K562 (cell line): ENCODE measurements around the gene TBX3. TPM values are rescaled to one million over a fixed set of nuclear protein-coding genes. Genes with fewer than 3 reads are reported as not detected.
A peak's percentile ranks its signal among the peaks of the same experiment; 100 is the strongest.

Experiments used
- ATAC-seq: fragments of 200-7000 bp; cut with Tn5 transposase; 3 replicates; pipeline ENCODE4 v1.9.1; 2020; ENCODE audit warnings: moderate library complexity
- BruUV-seq: library from RNA; stranded (reverse); fragments of 400-500 nt; replicated peaks from 2 replicates; lab custom pipeline; 2021; lab: Mats Ljungman, UMichigan
- CTCF ChIA-PET: fragments of 300-600 bp; formaldehyde crosslinking; extraction: SDS; loops from one replicate; lab custom pipeline; 2021; ENCODE audit warnings: low intra/inter-chr PET ratio; lab: Yijun Ruan, JAX
- POLR2A ChIA-PET: fragments of 300-600, 350-650 bp; sonication (Branson Sonifier 250); formaldehyde crosslinking; extraction: SDS; loops from one replicate; lab custom pipeline; 2021; ENCODE audit warnings: antibody characterized with exemption, inconsistent platforms; lab: Yijun Ruan, JAX
- DNase-seq, 4 experiments: peaks; one replicate each; pipeline versions ENCODE4 v3.0.0 to v3.0.0-alpha.2; 2011 to 2018; ENCODE audit warnings: low spot score in 3 of 4, mixed read lengths in 3 of 4; ENCODE audit errors: extremely low read depth in 1 of 4
- FAIRE-seq: peaks from 2 replicates; lab custom pipeline; 2011; peaks lifted over from hg19 to GRCh38; lab: Jason Lieb, UNC
- H2AFZ ChIP-seq: 2 replicates; pipeline ENCODE4 v1.6.0; 2011; ENCODE audit warnings: low read depth, low read length, control low read depth, inconsistent platforms
- H3K27ac ChIP-seq: fragments of 200-600 bp; 3 replicates; pipeline ENCODE4 v1.8.0; 2011; ENCODE audit warnings: low read depth, mild to moderate bottlenecking, control low read depth, inconsistent platforms, low read length, moderate library complexity, mixed read lengths; ENCODE audit errors: extremely low read depth
- H3K27me3 ChIP-seq, 2 experiments: fragments of 300-600 bp in 1 of 2; 2 replicates in 1 of 2; 3 replicates in 1 of 2; pipeline versions ENCODE4 v1.6.0 to v1.8.0; 2011; ENCODE audit warnings: inconsistent platforms in 2 of 2, low read length in 2 of 2, mild to moderate bottlenecking in 1 of 2, mixed read lengths in 1 of 2, moderate library complexity in 1 of 2; ENCODE audit not compliant: control insufficient read depth in 2 of 2, insufficient read depth in 2 of 2
- H3K36me3 ChIP-seq: fragments of 300-600 bp; 3 replicates; pipeline ENCODE4 v1.8.0; 2011; ENCODE audit warnings: mild to moderate bottlenecking, low read length, inconsistent platforms; ENCODE audit not compliant: control insufficient read depth, insufficient read depth
- H3K4me1 ChIP-seq, 2 experiments: fragments of 200-600 bp in 1 of 2; replicated peaks in 1 of 2; 2 replicates in 1 of 2; 3 replicates in 1 of 2; pipeline versions ENCODE4 v1.5.1 to v1.8.0; 2011; ENCODE audit warnings: inconsistent platforms in 2 of 2, low read length in 2 of 2, mild to moderate bottlenecking in 1 of 2, mixed read lengths in 1 of 2, moderate library complexity in 1 of 2; ENCODE audit not compliant: control insufficient read depth in 2 of 2, insufficient read depth in 2 of 2
- H3K4me2 ChIP-seq: 2 replicates; pipeline ENCODE4 v1.6.1; 2011; ENCODE audit warnings: low read length, control low read depth, inconsistent platforms, mixed read lengths; ENCODE audit not compliant: insufficient read depth
- H3K4me3 ChIP-seq: fragments of 200-600 bp; sonication (generic), shearing (Covaris generic); 2 replicates; pipeline ENCODE4 v1.5.1; 2016; ENCODE audit warnings: control low read depth, inconsistent platforms
- H3K79me2 ChIP-seq: fragments of 200-600 bp; 3 replicates; pipeline ENCODE4 v1.8.0; 2011; ENCODE audit warnings: low read length, inconsistent platforms; ENCODE audit not compliant: control insufficient read depth, insufficient read depth
- H3K9ac ChIP-seq, 2 experiments: 2 replicates each; pipeline versions ENCODE4 v1.6.0 to v1.6.1; 2011; ENCODE audit warnings: low read depth in 2 of 2, low read length in 2 of 2, control low read depth in 1 of 2, inconsistent platforms in 1 of 2, mild to moderate bottlenecking in 1 of 2, mixed read lengths in 1 of 2; ENCODE audit not compliant: insufficient read depth in 1 of 2
- H3K9me1 ChIP-seq: one replicate; pipeline ENCODE4 v1.6.0; 2011; ENCODE audit warnings: inconsistent platforms, mild to moderate bottlenecking, low read length, moderate library complexity; ENCODE audit not compliant: control insufficient read depth, insufficient read depth
- H3K9me3 ChIP-seq: replicated peaks from 2 replicates; pipeline ENCODE4 v1.5.1; 2011; ENCODE audit warnings: low read depth, low read length, inconsistent platforms; ENCODE audit not compliant: control insufficient read depth, insufficient read depth
- H4K20me1 ChIP-seq: replicated peaks from 2 replicates; pipeline ENCODE4 v1.6.1; 2011; ENCODE audit warnings: low read length, inconsistent platforms, mixed read lengths; ENCODE audit not compliant: control insufficient read depth, insufficient read depth
- GTF2F1 ChIP-seq: IDR thresholded peaks from 2 replicates; pipeline ENCODE4 v1.6.1; 2011; ENCODE audit warnings: low read depth, low read length, improper control_type of control experiment
- MCM2 ChIP-seq: fragments of 450-650 bp; IDR thresholded peaks from 2 replicates; pipeline ENCODE4 v1.6.1; 2017; ENCODE audit warnings: low read depth, mild to moderate bottlenecking
- RBBP5 ChIP-seq: fragments of 200-600 bp; sonication (generic); IDR thresholded peaks from 2 replicates; pipeline ENCODE4 v1.6.1; 2012; ENCODE audit warnings: borderline replicate concordance, mild to moderate bottlenecking, low read length, control low read depth, inconsistent platforms; ENCODE audit not compliant: insufficient read depth, poor library complexity, severe bottlenecking
- RBM25 ChIP-seq: fragments of 200-400 bp; formaldehyde crosslinking; IDR thresholded peaks from 2 replicates; pipeline ENCODE4 v1.6.1; 2018; ENCODE audit warnings: low read length, low read depth, moderate library complexity; ENCODE audit not compliant: severe bottlenecking
- SAFB ChIP-seq: fragments of 200-400 bp; formaldehyde crosslinking; IDR thresholded peaks from 2 replicates; pipeline ENCODE4 v1.6.1; 2017; ENCODE audit warnings: low read depth, low read length, borderline replicate concordance
- SUPT5H ChIP-seq: fragments of 450-650 bp; IDR thresholded peaks from 2 replicates; pipeline ENCODE4 v1.6.1; 2016
- ZNF717 ChIP-seq: fragments of 250-450 bp; sonication (Bioruptor Pico); IDR thresholded peaks from 2 replicates; pipeline ENCODE4 v1.5.0; 2021
- WGBS: fragments of 100-300 bp; shearing (Covaris generic); methylation state at CpG from one replicate; pipeline ENCODE4 v1.1.6; 2016; ENCODE audit warnings: low coverage, mixed read lengths; ENCODE audit not compliant: insufficient coverage; ENCODE audit errors: missing lambda C conversion rate; 5-methylcytosine and 5-hydroxymethylcytosine counted together
- in situ Hi-C: fragments of 300-500 bp; cut with MboI; formaldehyde crosslinking; loops from 4 replicates; pipeline ENCODE4 v1.15.0; 2018; ENCODE audit warnings: inconsistent platforms, mixed read lengths
- intact Hi-C: fragments of 100-400 bp; cut with micrococcal nuclease; formaldehyde crosslinking; loops from 2 replicates; pipeline ENCODE4 v1.14.2; 2022
- polyA plus RNA-seq, 8 experiments: library from polyadenylated mRNA; depleted of rRNA in 4 of 8; stranded (reverse) in 5 of 8; unstranded in 3 of 8; fragments of >200 nt; fragmentation: Nextera tagmentation in 2 of 8; fragmentation: Illumina TruSeq in 1 of 8; extraction: Ambion mirVana in 2 of 8; extraction: Trizol in 1 of 8; gene quantifications; 2 replicates each; pipeline versions ENCODE4 v1.2.1 to v1.2.3, GENCODE V29; 2011 to 2014; ENCODE audit warnings: inconsistent platforms in 1 of 8, missing spikeins in 1 of 8
- total RNA-seq, 7 experiments: library from RNA; depleted of rRNA in 6 of 7; stranded (reverse); fragments of >200 nt in 6 of 7; fragmentation: Illumina TruSeq in 2 of 7; extraction: Trizol in 2 of 7; gene quantifications; 2 replicates each; pipeline versions ENCODE4 v1.2.1 to v1.2.3, GENCODE V29; 2011 to 2021; ENCODE audit warnings: low replicate concordance in 1 of 7
- TF ChIP-seq, protein P1 (sequence below): sonication (generic); formaldehyde crosslinking; IDR thresholded peaks from 2 replicates; pipeline ENCODE4 v1.5.0; 2020; ENCODE audit warnings: missing genetic modification reagents

TBX3 gene
- total and polyA plus RNA-seq, 9 of the 15 experiments (the other 6 are each of a cell fraction or from before 2014, with no cell fraction given), result 0.03 to 0.60 (median 0.19) TPM

DNA sequence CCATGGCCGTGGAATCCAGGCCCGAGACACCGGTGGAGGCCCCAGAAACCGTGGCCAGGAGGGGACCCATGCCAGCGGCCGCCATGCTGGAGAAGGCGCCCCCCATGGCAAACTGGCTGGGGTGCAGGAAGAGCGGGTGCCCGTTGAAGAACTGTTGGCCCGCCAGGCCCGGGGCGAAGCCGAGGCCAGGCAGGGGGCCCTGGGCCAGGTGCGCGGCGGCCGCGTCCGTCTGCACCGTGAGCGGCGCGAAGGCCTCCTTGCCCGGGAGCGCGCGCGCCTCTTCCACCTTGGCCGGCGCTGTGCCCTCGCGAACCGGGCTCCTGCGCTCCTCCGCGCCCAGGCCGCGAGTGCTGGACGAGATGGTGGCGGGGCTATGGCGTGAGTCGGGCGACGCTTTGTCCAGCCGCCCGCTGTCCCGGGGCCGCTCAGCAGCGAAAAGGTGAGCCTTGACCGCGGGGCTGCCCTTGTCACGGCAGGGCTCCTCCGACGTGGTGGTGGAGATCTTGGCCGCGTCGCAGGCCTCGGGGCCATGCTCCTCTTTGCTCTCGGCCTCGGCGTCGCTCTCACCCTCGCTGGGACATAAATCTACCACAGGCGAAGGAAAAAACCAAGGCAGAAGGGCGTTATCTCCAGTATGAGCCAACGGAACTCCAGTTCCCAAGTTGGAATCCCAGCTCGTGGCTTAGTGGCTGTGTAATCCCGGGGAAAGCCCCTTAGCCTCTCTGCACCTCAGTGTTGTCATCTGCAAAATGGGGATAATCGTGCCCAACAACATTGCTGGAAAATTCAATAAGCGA is 9.5 kb downstream of the TBX3 start:
- no peak for FAIRE-seq
- H3K79me2 ChIP-seq, result no peaks in the 10 kb centered on the region
- intact Hi-C loops, result no loop called here
- no peaks in the 10 kb centered on the region for H3K36me3 ChIP-seq
- no peaks in the 10 kb centered on the region; the same call in 1 of the 2 replicates for H4K20me1 ChIP-seq
- peaks cover 0 to 5% of the 10 kb centered on the region in 2 experiments; a peak in 1 of 5 replicates for H3K4me1 ChIP-seq
- no peak for ATAC-seq
- H3K9ac ChIP-seq, result no peak overlapping the region
- no peak overlapping the region for H3K4me2 ChIP-seq
- 41% methylated on average over 47 of the region's 70 CpGs for WGBS
- CTCF ChIA-PET, result no interaction called here
- no peak overlapping the region for H2AFZ ChIP-seq
- TF ChIP-seq MCM2 (no peak), SAFB (no peak), SUPT5H (no peak), RBBP5 (no peak), RBM25 (peak; percentile 55), ZNF717 (CRISPR knock-in tag) (no peak), GTF2F1 (no peak)
- TF ChIP-seq, protein P1, sequence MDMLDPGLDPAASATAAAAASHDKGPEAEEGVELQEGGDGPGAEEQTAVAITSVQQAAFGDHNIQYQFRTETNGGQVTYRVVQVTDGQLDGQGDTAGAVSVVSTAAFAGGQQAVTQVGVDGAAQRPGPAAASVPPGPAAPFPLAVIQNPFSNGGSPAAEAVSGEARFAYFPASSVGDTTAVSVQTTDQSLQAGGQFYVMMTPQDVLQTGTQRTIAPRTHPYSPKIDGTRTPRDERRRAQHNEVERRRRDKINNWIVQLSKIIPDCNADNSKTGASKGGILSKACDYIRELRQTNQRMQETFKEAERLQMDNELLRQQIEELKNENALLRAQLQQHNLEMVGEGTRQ, result no peak
- TF ChIP-seq, all 486 proteins: peak for 1
- Histone ChIP-seq H3K9me1 (no peaks in the 10 kb centered on the region), H3K27me3 (peaks cover 18 to 51% of the 10 kb centered on the region in 2 experiments), H3K9me3 (no peaks in the 10 kb centered on the region), H3K27ac (no peak overlapping the region), H3K4me3 (no peak overlapping the region)
- no TSS peak for BruUV-seq
- POLR2A ChIA-PET, result no interaction called here
- in situ Hi-C loops, result no loop called here
- DNase-seq, result no peak
